Lung microvascular endothelial cell (primary cell): Measurements from ENCODE around the gene FADD. TPM values are rescaled to one million over a fixed set of nuclear protein-coding genes. Genes with fewer than 3 reads are reported as not detected.

Experiments used
- total RNA-seq: library from RNA; depleted of rRNA; stranded (reverse); fragments of >200 nt; gene quantifications from 2 replicates; pipeline ENCODE4 v1.2.1, GENCODE V29; 2014

FADD gene
- total RNA-seq, 1 donor from 2014 or later: 45.2 TPM

Other genes with a start within 250 kb of the FADD start
- 0.44 TPM in 1 of 2 replicates, not detected in the other for gene ANO1, start 125.0 kb upstream of the FADD start, total RNA-seq
- gene PPFIA1, start 67.4 kb downstream of the FADD start, total RNA-seq: 23.8 and 32.7 TPM in 2 replicates
- 174 and 234 TPM in 2 replicates for gene CTTN, start 195.2 kb downstream of the FADD start, total RNA-seq